B cell (primary cell): Measurements from ENCODE around the gene DNAH8. TPM values are rescaled to one million over a fixed set of nuclear protein-coding genes. Genes with fewer than 3 reads are reported as not detected.

Source experiments
- ATAC-seq: fragments of 200-7000 bp; cut with Tn5 transposase; one replicate; pipeline ENCODE4 v1.10.0; 2021; ENCODE audit warnings: low read depth, mild to moderate bottlenecking, moderate number of reproducible peaks, moderate library complexity
- CTCF ChIA-PET: fragments of 350-600 bp; sonication (Branson Sonifier 250); formaldehyde crosslinking; loops from one replicate; lab custom pipeline; 2021; ENCODE audit warnings: antibody characterized with exemption, inconsistent platforms; lab: Charles Lee
- POLR2A ChIA-PET: fragments of 350-600 bp; sonication (Branson Sonifier 250); formaldehyde crosslinking; loops from one replicate; lab custom pipeline; 2021; ENCODE audit warnings: antibody characterized with exemption; lab: Charles Lee
- DNase-seq: peaks from one replicate; pipeline ENCODE4 v3.0.0; 2013
- H2AFZ ChIP-seq: 2 replicates; pipeline ENCODE4 v1.6.1; 2012; ENCODE audit warnings: mild to moderate bottlenecking, low read depth, low read length; ENCODE audit not compliant: insufficient read depth, poor library complexity, severe bottlenecking
- H3K27ac ChIP-seq, 2 donors: 1 replicate in 1 of 2; 2 replicates in 1 of 2; pipeline ENCODE4 v1.5.1; 2012 to 2013; ENCODE audit warnings: low read length in 2 of 2, mild to moderate bottlenecking in 2 of 2, moderate library complexity in 1 of 2
- H3K27me3 ChIP-seq, 4 experiments: fragments of 200-600 bp in 1 of 4; sonication (generic) in 1 of 4; replicated peaks in 1 of 4; 1 replicate in 2 of 4; 2 replicates in 2 of 4; pipeline versions ENCODE4 v1.6.1 to v1.7.0; 2013 to 2016; ENCODE audit warnings: low read length in 3 of 4, mild to moderate bottlenecking in 2 of 4, mixed read lengths in 1 of 4, moderate library complexity in 1 of 4; ENCODE audit not compliant: insufficient read depth in 4 of 4, control insufficient read depth in 3 of 4; ENCODE audit errors: control extremely low read depth in 1 of 4
- H3K36me3 ChIP-seq, 2 experiments: replicated peaks in 1 of 2; 1 replicate in 1 of 2; 2 replicates in 1 of 2; pipeline versions ENCODE4 v1.6.1 to v1.7.1; 2013; ENCODE audit warnings: low read length in 1 of 2; ENCODE audit not compliant: insufficient read depth in 2 of 2, control insufficient read depth in 1 of 2; ENCODE audit errors: control extremely low read depth in 1 of 2, extremely low read depth in 1 of 2
- H3K4me1 ChIP-seq, 2 donors: fragments of 200-600 bp in 1 of 2; sonication (generic) in 1 of 2; 1 replicate in 1 of 2; 2 replicates in 1 of 2; pipeline versions ENCODE4 v1.5.1 to v1.6.1; 2013 to 2017; ENCODE audit warnings: low read length in 2 of 2; ENCODE audit not compliant: control insufficient read depth in 2 of 2, insufficient read depth in 2 of 2
- H3K4me2 ChIP-seq: replicated peaks from 2 replicates; pipeline ENCODE3; 2012; ENCODE audit warnings: mild to moderate bottlenecking, low read depth, low read length; ENCODE audit not compliant: poor library complexity, severe bottlenecking
- H3K4me3 ChIP-seq, 5 experiments: fragments of 200-600 bp in 1 of 5; sonication (generic) in 1 of 5; 1 replicate in 3 of 5; 2 replicates in 2 of 5; pipeline versions ENCODE4 v1.5.1 to v1.7.0; 2011 to 2016; ENCODE audit warnings: low read length in 4 of 5, mild to moderate bottlenecking in 4 of 5, low read depth in 2 of 5, control low read depth in 1 of 5, moderate library complexity in 1 of 5; ENCODE audit not compliant: insufficient read depth in 1 of 5; ENCODE audit errors: control extremely low read depth in 1 of 5, extremely low read depth in 1 of 5
- H3K79me2 ChIP-seq: fragments of 200-600 bp; sonication (generic); one replicate; pipeline ENCODE4 v1.6.0; 2016; ENCODE audit warnings: low read length; ENCODE audit not compliant: control insufficient read depth, insufficient read depth
- H3K9ac ChIP-seq: fragments of 200-600 bp; sonication (generic); 2 replicates; pipeline ENCODE4 v1.6.1; 2017; ENCODE audit warnings: mild to moderate bottlenecking, low read length, moderate library complexity
- H3K9me3 ChIP-seq, 3 donors: one replicate each; pipeline versions ENCODE4 v1.6.1 to v1.7.1; 2013; ENCODE audit warnings: low read length in 2 of 3; ENCODE audit not compliant: control insufficient read depth in 2 of 3, insufficient read depth in 1 of 3; ENCODE audit errors: control extremely low read depth in 1 of 3
- H4K20me1 ChIP-seq: 2 replicates; pipeline ENCODE4 v1.6.0; 2012; ENCODE audit warnings: mild to moderate bottlenecking, low read length; ENCODE audit not compliant: insufficient read depth, control insufficient read depth, poor library complexity, severe bottlenecking
- H3K27ac Mint-ChIP-seq: one replicate; pipeline ENCODE4 v1.8.0; 2021; ENCODE audit warnings: mixed read lengths
- H3K27me3 Mint-ChIP-seq: one replicate; pipeline ENCODE4 v1.8.0; 2021; ENCODE audit warnings: mixed read lengths
- H3K4me1 Mint-ChIP-seq: one replicate; pipeline ENCODE4 v1.8.0; 2021; ENCODE audit warnings: mixed read lengths
- H3K4me3 Mint-ChIP-seq: one replicate; pipeline ENCODE4 v1.8.0; 2021; ENCODE audit warnings: mixed read lengths
- H3K9me3 Mint-ChIP-seq: one replicate; pipeline ENCODE4 v1.8.0; 2022; ENCODE audit warnings: mixed read lengths; ENCODE audit not compliant: insufficient read depth
- EZH2 ChIP-seq: IDR thresholded peaks from 2 replicates; pipeline ENCODE4 v1.6.1; 2012; ENCODE audit warnings: borderline replicate concordance, low read depth, mild to moderate bottlenecking, moderate library complexity, low read length; ENCODE audit not compliant: insufficient read depth, poor library complexity, severe bottlenecking
- WGBS: methylation state at CpG from one replicate; pipeline ENCODE4 v1.1.5; 2013; ENCODE audit warnings: missing lambda C conversion rate; ENCODE audit not compliant: insufficient coverage; 5-methylcytosine and 5-hydroxymethylcytosine counted together
- intact Hi-C: fragments of 100-400 bp; cut with micrococcal nuclease; formaldehyde crosslinking; loops from one replicate; pipeline ENCODE4 v1.10.0; 2022
- polyA plus RNA-seq: library from polyadenylated mRNA; depleted of rRNA; stranded (reverse); fragments of >200 nt; gene quantifications from 2 replicates; pipeline ENCODE4 v1.2.3, GENCODE V29; 2012
- total RNA-seq, 2 donors: library from RNA; stranded (reverse); fragments of 120-200 nt in 1 of 2; gene quantifications; 1 replicate in 1 of 2; 2 replicates in 1 of 2; pipeline versions ENCODE4 v1.2.3 to v1.2.4, GENCODE V29; 2013 to 2022
- TF ChIP-seq, protein P1 (sequence below): fragments of 200-600 bp; IDR thresholded peaks from one replicate; pipeline ENCODE4 v1.8.0; 2022; ENCODE audit warnings: antibody characterized with exemption, mild to moderate bottlenecking

DNAH8 gene
- total and polyA plus RNA-seq, 2 donors (not counting 1 experiment from before 2014, with no cell fraction given): 0.69 to 1.1 TPM

DNA sequence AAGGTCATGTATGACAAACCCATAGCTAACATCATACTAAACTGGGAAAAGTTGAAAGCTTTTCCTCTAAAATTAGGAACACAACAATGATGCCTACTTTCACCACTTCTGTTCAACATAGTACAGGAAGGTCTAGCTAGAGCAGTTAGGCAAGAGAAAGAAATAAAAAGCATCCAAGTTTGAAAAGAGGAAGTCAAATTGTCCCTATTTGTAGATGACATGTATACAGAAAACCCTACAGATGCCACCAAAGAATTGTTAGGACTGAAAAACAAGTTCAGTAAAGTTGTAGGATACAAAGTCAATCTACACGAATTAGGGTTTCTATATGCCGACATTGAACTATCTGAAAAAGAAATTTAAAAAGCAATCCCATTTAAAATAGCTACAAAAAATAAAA is 244.0 kb downstream of the DNAH8 start:
- Mint-ChIP-seq H3K9me3 (peaks cover 2% of the 10 kb centered on the region), H3K4me1 (no peaks in the 10 kb centered on the region), H3K27ac (no peak overlapping the region), H3K4me3 (no peak overlapping the region), H3K27me3 (no peaks in the 10 kb centered on the region)
- WGBS: no CpG with 5 or more reads among the region's 2 CpGs
- Histone ChIP-seq H3K27me3 (peaks cover 0 to 9% (median 1%) of the 10 kb centered on the region in 4 experiments), H3K9ac (no peak overlapping the region), H4K20me1 (no peaks in the 10 kb centered on the region), H3K4me1 (no peaks in the 10 kb centered on the region), H2AFZ (no peak overlapping the region), H3K27ac (no peak overlapping the region), H3K4me3 (no peak overlapping the region), H3K79me2 (no peaks in the 10 kb centered on the region), H3K4me2 (no peak overlapping the region), H3K9me3 (peaks cover 2 to 13% (median 11%) of the 10 kb centered on the region in 3 donors), H3K36me3 (no peaks in the 10 kb centered on the region)
- CTCF ChIA-PET: no interaction called here
- TF ChIP-seq, protein P1, sequence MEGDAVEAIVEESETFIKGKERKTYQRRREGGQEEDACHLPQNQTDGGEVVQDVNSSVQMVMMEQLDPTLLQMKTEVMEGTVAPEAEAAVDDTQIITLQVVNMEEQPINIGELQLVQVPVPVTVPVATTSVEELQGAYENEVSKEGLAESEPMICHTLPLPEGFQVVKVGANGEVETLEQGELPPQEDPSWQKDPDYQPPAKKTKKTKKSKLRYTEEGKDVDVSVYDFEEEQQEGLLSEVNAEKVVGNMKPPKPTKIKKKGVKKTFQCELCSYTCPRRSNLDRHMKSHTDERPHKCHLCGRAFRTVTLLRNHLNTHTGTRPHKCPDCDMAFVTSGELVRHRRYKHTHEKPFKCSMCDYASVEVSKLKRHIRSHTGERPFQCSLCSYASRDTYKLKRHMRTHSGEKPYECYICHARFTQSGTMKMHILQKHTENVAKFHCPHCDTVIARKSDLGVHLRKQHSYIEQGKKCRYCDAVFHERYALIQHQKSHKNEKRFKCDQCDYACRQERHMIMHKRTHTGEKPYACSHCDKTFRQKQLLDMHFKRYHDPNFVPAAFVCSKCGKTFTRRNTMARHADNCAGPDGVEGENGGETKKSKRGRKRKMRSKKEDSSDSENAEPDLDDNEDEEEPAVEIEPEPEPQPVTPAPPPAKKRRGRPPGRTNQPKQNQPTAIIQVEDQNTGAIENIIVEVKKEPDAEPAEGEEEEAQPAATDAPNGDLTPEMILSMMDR: no peak
- no peak for TF ChIP-seq EZH2
- ATAC-seq (no peak), DNase-seq (no peak)
- POLR2A ChIA-PET: no interaction called here
- intact Hi-C loops: no loop called here

DNA sequence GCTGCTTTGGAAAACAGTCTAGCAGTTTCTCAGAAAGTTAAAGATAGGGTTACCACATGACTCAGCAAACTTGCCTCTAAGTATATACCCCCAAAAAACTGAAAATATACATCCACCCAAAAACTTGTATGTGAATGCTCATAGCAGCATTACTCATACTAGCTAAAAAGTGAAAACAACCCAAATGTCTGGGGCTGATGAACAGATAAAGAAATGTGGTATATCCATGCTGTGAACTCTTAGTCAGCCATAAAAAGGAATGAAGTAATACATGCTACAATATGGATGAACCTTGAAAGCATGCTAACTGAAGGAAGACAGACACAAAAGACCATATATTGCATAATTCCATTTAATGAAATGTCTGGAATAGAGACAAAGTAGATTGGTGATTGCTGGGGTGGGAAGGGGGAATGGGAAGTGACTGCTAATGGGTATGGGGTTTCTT is 253.6 kb downstream of the DNAH8 start:
- Histone ChIP-seq H3K27me3 (no peaks in the 10 kb centered on the region), H2AFZ (no peak overlapping the region), H3K4me3 (no peak overlapping the region), H3K4me2 (no peak overlapping the region), H4K20me1 (no peaks in the 10 kb centered on the region), H3K27ac (no peak overlapping the region), H3K4me1 (no peaks in the 10 kb centered on the region), H3K79me2 (no peaks in the 10 kb centered on the region), H3K9me3 (no peaks in the 10 kb centered on the region), H3K36me3 (no peaks in the 10 kb centered on the region), H3K9ac (no peak overlapping the region)
- ChIA-PET POLR2A (no interaction called here), CTCF (no interaction called here)
- H3K4me1 Mint-ChIP-seq: no peaks in the 10 kb centered on the region
- ATAC-seq: no peak
- H3K9me3 Mint-ChIP-seq: no peaks in the 10 kb centered on the region
- no peak overlapping the region for H3K27ac Mint-ChIP-seq
- no peak overlapping the region for H3K4me3 Mint-ChIP-seq
- no peaks in the 10 kb centered on the region for H3K27me3 Mint-ChIP-seq
- intact Hi-C loops: no loop called here
- TF ChIP-seq EZH2: no peak
- TF ChIP-seq, protein P1: no peak
- no peak for DNase-seq
